NCI-H1436 treated with DMSO at 0.1 percent for 48 hours (cell line): ENCODE measurements around the gene BTN3A1.
"Not testable (repeated sequence)": the region's sequence is repeated elsewhere in the genome, so short reads cannot be mapped to it uniquely, and the experiment has no call there.

ENCODE experiments used
- DNase-seq: peaks from one replicate; lab custom pipeline; 2025; lab: John Stamatoyannopoulos, UW

BTN3A1 gene

GRCh38 chr6:26441977-26442376 is 39.9 kb downstream of the BTN3A1 start:
- no peak for DNase-seq

GRCh38 chr6:26445934-26446667 is 44.0 kb downstream of the BTN3A1 start:
- no peak for DNase-seq

GRCh38 chr6:26447257-26447656 is 45.2 kb downstream of the BTN3A1 start:
- no peak for DNase-seq

GRCh38 chr6:26450240-26450639 is 48.2 kb downstream of the BTN3A1 start:
- DNase-seq, result no peak

GRCh38 chr6:26452631-26453235 is 50.7 kb downstream of the BTN3A1 start:
- DNase-seq, result no peak

GRCh38 chr6:26454631-26455030 is 52.6 kb downstream of the BTN3A1 start:
- no peak for DNase-seq

GRCh38 chr6:26455357-26455970 is 53.4 kb downstream of the BTN3A1 start:
- DNase-seq, result no peak

- no peak for DNase-seq
Measured at GRCh38 chr6:26457264-26457805, 55.3 kb downstream of the BTN3A1 start.

GRCh38 chr6:26457806-26458688 is 56.0 kb downstream of the BTN3A1 start, which contains the start of gene BTN2A1:
BTN2A1 (plus strand) TSS chr6:26457955; CDS start chr6:26458637, 682 bp downstream.
- peak; percentile 64 for DNase-seq

- DNase-seq, result no peak
Measured at GRCh38 chr6:26459023-26459810, 57.1 kb downstream of the BTN3A1 start.

GRCh38 chr6:26461353-26461752 is 59.3 kb downstream of the BTN3A1 start:
- DNase-seq, result not testable (repeated sequence)

GRCh38 chr6:26464014-26464413 is 61.9 kb downstream of the BTN3A1 start:
- DNase-seq, result no peak

- DNase-seq, result no peak
Measured at GRCh38 chr6:26464416-26465131, 62.5 kb downstream of the BTN3A1 start.
